ENCODE results near the gene SORCS3.

- no peak for TF ChIP-seq ZNF274 (IDR thresholded peaks at IDR 0.05; ENCODE audit: insufficient read depth, insufficient read length)
- TF ChIP-seq NR2F1 (conservative IDR thresholded peaks at IDR 0.05) = no peak
- no peak for TF ChIP-seq POLR2AphosphoS5 (IDR thresholded peaks at IDR 0.05; ENCODE audit: low read length)
- TF ChIP-seq KAT2A (conservative IDR thresholded peaks at IDR 0.05; ENCODE audit: control insufficient read depth, low read depth, low read length) = no peak
- TF ChIP-seq FOXM1 (IDR thresholded peaks at IDR 0.05; ENCODE audit: low read depth, low read length) = no peak
- TF ChIP-seq CTCF (IDR thresholded peaks at IDR 0.05 in 2 of 3, conservative IDR thresholded peaks at IDR 0.05 in 1 of 3; ENCODE audit: control insufficient read depth in 2 of 3, extremely low read depth in 1 of 3, insufficient read depth in 1 of 3, low read depth in 3 of 3, low read length in 3 of 3) = no peak
- no peak for TF ChIP-seq POLR2A (IDR thresholded peaks at IDR 0.05; ENCODE audit: low read depth, low read length)
- no peak for TF ChIP-seq TCF12 (IDR thresholded peaks at IDR 0.05; ENCODE audit: low read depth, low read length)
Measured at GRCh38 chr10:104780946-104781595, 140.0 kb downstream of the SORCS3 start.

Data from GM12878 (cell line).